ENCODE data around the gene LRIT1.

LRIT1 gene

GRCh38 chr10:84181631-84182030 is 59.7 kb downstream of the LRIT1 start:
- DNase-seq (ENCODE audit: insufficient read length, low spot score) = no peak
- no peak for TF ChIP-seq POLR2A (IDR thresholded peaks at IDR 0.05; ENCODE audit: low read depth, low read length)
- FAIRE-seq = no peak
